DMS153 treated with DMSO at 0.1 percent for 48 hours (cell line): ENCODE measurements around the gene LYZL2.
A peak's percentile ranks its signal among the peaks of the same experiment; 100 is the strongest.
"Not testable (repeated sequence)": the region's sequence is repeated elsewhere in the genome, so short reads cannot be mapped to it uniquely, and the experiment has no call there.

Source experiments
- DNase-seq: peaks from one replicate; lab custom pipeline; 2025; ENCODE audit not compliant: unreplicated experiment; lab: John Stamatoyannopoulos, UW

Gene LYZL2

DNA sequence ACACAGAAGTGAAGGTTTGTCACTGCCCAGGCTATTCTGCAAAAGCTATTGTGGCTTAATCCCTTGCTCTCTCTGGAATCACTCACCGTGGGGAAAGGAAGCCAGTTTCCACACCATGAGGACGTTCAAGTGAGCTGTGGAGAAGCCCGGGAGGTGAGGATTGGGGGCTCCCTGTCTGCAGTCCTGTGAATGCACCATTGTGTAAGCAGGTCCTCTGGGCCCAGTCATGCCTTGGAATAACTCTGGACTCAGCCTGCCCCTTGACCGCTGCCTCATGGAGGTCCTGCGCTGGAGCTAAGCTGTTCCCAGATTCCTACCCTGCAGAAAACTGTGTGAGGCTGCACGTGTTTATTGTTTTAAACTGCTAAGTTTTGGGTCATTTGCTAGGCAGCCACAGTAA is 33.5 kb downstream of the LYZL2 start:
- no peak for DNase-seq

DNA sequence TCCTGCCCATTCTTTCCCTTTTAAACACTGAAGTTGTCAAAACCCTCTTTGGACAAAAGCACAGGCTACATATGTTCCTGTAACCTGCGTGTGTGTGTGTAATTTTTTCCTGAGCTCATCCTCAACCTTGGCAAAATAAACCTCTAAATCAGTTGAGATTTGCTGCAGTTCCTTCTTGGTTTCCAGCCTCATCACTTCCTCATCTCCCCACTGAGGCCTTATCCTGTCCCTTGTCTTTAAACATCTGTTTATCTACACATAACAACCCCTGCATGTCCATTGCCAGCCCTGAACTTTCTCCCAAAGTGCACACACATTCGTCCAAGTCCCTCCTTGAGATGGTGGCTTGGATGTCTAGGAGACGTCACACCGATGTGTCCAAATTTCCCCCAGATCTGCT is 35.5 kb downstream of the LYZL2 start:
- no peak for DNase-seq

DNA sequence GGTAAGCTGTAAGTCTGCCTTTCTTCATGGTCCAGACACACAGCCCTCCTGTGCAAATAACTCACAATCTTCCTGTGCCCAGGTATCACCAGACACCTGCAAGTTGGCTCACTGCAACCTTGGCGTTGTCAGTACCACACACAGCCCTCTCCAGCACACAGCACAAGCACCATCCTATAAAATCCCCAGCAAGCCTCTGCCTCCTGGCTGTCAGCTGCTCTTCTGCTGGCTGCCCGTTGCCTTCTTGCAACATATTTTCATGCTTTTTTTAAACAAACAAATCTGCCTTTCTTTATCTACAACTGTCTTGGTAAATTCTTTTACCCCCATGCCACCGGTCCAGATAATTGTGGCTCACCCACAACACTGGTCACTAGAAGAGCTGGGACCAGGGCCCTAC is 36.8 kb downstream of the LYZL2 start:
- not testable (repeated sequence) for DNase-seq

DNA sequence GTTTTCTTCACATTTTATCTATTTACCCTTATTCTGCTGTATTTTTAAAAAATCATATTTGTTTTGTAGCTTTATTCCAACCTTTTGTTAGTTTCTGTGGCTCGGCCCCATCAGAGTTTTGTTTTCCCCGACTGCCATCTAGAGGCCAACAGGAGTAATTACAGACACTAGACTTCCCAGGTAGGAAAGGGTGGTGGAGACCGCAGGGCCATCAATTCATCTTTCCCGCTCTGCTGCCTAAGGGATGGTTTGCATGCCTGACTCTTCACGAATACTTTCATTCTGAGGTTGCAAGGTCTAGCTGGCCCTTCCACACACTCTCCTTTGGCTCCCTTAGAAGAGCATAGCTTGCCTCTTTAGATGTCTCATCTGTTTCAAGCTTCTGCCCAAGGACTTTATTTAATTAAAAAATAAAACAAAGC is 38.3 kb downstream of the LYZL2 start:
- peak; percentile 38 for DNase-seq

DNA sequence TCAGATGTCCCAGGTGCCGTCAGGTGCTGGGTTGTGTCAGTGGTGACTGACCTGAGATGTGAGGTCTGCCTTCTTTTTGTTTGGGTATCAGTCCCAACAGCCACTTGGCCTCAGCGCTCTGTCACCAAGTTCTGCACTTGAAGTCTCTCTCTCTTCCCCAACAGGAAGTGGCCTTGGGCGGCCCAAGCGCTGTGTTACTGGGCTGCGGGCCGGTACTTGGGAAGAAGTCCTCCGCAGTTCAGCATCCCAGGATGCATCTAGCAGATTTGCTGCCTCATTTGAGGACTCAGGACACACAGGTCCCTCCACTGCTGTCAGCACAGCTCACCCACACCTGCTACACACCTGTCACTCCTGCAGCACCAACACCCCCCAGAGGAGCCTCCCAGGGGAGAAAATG is 40.1 kb downstream of the LYZL2 start:
- DNase-seq, result no peak

DNA sequence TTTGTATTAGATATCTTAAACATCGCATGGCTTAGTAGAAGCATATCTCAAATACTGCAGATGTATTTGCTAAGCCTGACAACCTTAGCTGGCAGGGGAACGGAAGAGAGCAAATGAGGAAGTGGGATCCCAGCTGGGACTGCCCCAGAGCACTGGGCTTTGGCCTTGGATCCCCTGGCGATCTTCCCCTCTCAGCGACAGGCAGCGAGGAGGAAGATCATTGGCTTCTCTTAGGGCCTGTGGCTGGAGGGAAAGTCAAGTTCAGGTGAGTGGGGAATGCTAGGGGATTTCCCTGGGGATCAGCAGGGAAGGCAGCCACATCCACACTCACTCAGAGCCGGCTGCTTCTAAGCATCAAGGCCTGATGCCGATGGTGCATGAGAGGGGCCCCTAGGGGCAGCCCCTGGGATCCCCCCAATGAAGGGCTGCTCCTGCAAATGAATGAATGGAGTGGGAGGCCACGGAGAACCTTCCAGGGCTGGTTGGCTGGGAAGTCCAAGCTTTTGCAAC is 42.0 kb downstream of the LYZL2 start:
- DNase-seq, result no peak

DNA sequence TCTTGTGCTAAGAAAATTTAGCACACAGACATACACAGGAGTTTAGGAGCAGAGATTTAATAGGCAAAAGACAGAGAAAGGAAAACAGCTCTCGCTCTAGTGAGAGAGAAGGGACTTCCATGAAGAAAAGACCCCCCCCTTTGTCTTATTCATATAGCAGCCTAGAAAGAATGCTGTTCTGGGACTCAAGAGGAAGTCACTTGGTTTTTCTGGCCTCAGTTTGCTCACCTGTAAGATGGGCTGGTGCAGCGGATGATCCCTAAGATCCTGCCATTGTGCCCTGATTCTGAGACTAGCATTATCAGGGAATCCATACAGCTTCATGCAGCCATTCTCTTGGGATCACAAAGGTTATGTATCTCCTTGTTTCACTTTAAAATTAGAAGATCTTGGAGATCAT is 42.7 kb downstream of the LYZL2 start:
- DNase-seq, result no peak

DNA sequence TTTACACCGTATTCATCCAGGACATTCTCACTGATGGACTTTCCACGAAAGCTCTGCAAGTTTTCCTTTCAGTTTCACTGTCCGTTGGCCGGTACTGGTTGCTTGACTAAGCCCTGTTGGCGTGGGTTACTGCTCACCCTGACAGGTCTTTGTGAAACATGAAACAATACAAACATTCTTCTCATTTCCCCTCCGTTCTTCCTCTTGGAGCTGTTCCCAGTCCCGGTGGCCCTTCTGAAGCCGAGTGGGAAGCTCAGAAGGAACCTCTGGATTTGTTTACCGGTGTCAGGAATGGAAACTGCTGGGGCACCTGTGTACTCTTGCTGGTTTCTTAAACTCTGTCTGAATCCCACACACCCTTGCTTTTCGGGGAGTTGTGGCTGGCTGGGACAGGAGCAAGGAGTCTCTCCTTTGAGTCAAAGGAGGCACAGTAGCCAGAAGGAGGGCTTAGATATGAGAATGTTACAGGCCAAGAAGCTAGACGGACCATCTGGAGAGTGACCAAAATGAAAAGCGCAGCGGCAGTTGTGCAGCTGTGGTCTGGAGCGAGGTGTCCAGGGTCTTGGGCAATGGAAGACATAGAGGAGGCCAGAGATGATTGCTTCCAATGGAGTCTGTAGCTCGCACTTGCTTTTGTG is 45.7 kb downstream of the LYZL2 start:
- DNase-seq, result peak; percentile 46

DNA sequence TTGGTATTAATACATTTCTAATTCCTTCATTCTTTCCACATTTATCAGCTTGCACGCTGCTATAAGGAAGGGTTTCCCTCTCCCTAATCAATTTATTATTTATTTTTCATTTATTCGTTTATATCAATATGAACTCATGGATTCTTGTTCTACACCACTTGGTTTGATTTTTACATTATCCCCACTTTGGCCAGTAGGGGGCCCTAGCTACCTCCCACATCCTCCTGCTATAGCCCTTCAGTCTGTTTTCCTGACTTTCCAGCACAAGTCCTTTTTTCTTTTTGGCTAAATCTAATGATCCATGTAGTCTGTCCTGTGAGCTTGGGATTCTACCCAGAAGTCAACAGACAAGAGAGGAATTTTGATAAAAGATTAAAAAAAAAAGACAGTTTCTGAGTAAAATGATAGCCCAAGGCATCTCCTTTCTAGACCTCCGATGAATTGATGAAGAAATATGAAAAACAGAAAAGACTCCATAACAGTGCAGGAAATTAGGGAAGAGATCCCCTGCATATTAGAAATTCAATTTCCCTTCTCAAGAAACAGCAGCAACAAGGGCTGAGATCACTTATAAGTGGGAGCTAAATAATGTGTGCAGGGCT is 47.7 kb downstream of the LYZL2 start:
- DNase-seq, result no peak

DNA sequence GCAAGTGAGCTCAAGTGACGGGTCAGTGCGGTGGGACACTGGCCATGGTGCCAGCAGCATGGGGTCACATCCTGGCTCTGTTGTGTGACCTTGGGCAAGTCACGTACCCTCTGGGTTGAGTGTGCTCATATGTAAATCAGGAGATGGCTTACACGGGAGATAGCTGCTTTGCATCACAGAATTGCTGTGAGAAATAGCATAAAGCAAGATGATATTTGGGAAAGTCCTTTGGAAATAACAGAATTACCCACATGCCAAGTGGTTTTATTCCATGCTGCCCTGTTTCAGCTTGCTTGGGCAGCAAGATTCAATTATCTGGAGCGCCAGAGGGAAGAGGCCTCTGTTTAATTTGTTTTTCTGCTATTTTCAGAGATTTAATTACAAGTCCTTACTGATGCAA is 48.9 kb downstream of the LYZL2 start:
- DNase-seq, result no peak

DNA sequence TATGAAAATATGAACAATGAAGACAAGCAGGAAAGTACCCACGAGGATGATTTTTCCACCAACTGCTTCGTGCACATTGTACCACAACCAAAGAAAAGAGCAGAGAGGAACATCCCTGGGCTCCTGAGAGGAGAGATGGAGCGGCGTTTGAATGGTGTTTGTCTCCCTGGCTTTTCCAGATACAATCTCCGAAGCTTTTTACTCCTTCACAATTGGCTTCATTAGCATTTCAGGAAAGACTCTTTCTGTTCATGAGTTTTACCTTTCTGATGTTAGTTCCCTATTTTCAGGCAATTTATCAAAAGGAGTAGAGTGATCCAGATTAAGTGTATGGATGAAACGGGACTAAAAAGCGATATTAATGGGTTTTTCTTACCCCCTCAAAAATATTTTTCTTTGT is 49.3 kb downstream of the LYZL2 start:
- no peak for DNase-seq

DNA sequence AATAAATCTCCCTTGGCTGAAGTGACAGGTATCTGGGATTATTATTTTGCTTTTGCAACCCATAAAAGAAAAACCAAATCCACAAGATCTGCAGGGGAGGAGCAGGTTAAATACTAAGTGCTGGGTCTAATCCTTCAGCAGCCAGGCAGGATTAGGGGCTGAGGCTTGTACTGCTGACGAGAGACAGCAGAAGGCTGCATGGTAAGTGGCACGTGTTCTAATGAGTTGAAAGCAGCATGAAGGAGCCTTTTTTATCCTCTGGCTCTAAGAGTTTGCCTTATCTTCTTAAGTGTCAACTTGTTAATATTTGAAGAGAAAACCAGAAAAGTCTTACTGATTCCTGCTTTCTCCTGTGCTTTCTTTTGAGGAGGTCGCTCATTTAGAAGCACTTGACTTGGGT is 50.0 kb downstream of the LYZL2 start:
- DNase-seq, result no peak

DNA sequence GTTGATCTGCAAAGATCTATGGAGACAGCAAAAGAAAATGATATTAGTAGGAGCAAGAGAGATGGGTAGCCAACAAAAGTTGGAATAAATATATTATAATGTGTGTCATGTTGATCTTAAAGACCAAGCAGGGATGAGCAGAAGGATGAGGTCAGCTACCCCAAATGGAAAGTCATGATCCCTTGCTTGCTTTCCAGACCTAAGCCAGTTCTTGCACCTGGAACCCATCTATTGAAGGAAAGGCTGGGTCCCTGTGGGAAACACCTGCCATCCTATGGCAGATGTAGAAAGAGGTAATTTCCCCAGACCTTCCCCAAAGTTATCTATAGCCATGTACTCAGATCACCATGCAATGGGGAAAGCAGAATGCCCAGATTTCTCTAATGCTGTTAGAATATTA is 52.5 kb downstream of the LYZL2 start:
- no peak for DNase-seq

DNA sequence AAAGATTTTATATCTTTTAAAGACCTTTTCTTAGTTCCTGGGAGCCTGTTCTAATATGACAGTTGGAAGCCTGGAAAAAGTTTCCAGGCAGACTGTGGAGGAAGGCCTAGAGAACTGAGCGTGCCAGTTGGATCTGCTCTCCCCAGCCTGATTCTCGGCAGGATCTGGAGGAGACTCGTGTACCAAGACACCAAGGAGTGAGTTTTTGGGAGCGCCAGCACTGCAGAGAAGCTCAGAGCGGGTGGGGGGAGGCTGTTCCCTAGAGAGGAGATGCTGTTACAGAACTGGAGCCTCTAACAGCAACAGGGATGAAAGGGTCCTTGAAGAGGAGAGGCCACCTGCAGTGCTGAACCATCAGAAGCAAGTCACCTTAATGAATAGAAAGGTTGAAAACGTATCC is 52.9 kb downstream of the LYZL2 start:
- no peak for DNase-seq

DNA sequence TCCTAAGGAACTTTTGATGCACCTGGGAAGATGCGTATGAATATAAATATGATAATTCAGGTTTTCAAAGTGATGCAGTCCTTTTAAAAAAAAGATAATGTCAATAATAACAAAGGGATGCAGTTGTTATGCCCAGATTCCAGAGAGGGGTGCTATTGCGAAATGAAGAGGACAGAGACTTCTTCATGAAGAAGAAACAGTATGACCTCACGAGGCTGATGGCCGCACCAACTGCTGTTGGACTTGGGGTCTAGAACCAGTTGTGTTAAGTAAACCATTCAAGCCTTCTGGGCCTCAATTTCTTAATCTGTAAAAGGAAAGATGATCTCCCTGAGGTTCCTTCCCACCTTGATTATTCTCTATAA is 55.1 kb downstream of the LYZL2 start:
- DNase-seq, result no peak

DNA sequence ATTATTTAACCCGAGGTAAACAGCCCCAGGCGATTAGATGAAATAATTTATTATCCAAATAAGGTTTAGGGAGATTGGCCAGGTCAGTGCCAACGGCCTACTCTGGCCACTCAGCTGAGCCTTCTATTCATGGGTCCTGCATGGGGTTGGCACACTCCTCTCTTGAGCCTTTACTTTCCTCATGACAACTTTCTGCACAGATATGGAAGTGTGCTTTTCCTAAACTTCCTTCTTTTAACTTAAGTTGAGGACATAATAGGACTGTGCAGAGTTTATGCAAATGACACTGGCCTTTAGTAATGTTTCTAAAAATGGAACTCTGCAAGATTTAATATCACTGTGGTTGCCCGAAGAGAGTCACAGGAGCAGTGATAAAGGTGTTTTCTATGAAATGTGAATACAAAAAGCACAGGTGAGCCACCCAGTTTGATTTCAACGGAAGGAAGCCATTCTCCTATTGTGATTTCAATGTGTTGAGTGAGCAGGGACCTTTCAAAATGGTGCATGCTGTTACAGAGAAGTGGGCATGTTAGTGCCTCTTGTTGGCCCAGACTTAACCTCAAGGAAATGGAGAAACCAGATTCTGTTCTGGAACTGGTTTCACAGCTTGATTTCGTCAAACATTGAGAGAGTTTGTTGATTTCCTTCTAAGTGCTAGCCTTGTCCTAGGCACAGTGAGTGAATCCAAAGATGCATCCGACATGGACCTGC is 55.7 kb downstream of the LYZL2 start:
- no peak for DNase-seq

DNA sequence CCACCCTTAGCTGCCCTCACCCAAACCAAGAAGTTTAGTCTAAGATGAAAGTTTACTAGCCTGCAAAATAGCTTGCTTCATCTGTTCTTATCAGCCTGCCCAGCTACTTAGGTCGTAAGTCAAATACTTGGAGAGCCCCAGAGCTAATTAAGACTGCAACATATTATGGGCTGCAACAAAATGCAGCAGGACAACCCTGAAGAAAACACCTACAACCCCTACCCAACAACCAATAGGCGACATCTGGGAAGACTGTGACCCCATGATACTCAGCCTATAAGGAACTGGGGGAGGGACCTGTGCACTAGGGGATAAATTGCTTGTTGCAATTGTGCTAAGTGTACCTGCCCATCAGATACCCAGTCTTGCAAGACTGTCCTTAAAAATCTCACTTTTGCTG is 64.1 kb downstream of the LYZL2 start:
- no peak for DNase-seq

DNA sequence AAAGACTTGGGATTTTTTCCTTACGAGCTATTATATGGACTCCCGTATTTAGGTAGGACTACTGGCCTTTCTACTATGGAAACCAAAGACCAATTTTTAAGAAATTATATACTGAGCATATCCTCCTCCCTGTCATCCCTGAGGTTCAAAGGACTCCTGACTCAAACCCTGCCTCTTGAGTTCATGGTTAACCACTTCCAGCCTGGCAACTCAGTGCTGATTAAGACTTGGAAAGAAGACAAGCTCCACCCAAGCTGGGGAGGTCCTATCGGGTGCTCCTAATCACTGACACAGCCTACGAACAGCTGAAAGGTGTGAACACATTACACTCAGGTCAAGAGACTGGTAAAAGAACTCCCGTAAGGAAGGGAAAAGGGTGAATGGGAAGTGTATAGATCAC is 66.8 kb downstream of the LYZL2 start:
- no peak for DNase-seq
